Panc1 (cell line): ENCODE results near the gene CMTM4. TPM values are rescaled to one million over a fixed set of nuclear protein-coding genes. Genes with fewer than 3 reads are reported as not detected.

Experiments
- ATAC-seq: fragments of 200-7000 bp; cut with Tn5 transposase; 2 replicates; pipeline ENCODE4 v1.9.1; 2020; ENCODE audit warnings: mild to moderate bottlenecking, moderate library complexity
- BruUV-seq: library from RNA; stranded (reverse); fragments of 400-500 nt; replicated peaks from 2 replicates; lab custom pipeline; 2021; lab: Mats Ljungman, UMichigan
- CTCF ChIA-PET: fragments of 300-600 bp; sonication (Branson Sonifier 250); formaldehyde crosslinking; loops from one replicate; lab custom pipeline; 2022; ENCODE audit warnings: antibody characterized with exemption; lab: Charles Lee
- POLR2A ChIA-PET: fragments of 300-600 bp; sonication (Branson Sonifier 250); formaldehyde crosslinking; loops from one replicate; lab custom pipeline; 2022; ENCODE audit warnings: antibody characterized with exemption; lab: Charles Lee
- DNase-seq: peaks from one replicate; pipeline ENCODE4 v3.0.0-alpha.2; 2010; ENCODE audit warnings: low read depth, low spot score
- H3K27ac ChIP-seq: 2 replicates; pipeline ENCODE4 v1.5.1; 2011; ENCODE audit warnings: mild to moderate bottlenecking, low read length, inconsistent platforms
- H3K27me3 ChIP-seq: fragments of 200-500 bp; sonication (Bioruptor generic); 2 replicates; pipeline ENCODE4 v1.6.0; 2014; ENCODE audit warnings: low read length, inconsistent platforms; ENCODE audit not compliant: control insufficient read depth, insufficient read depth
- H3K36me3 ChIP-seq: fragments of 200-500 bp; sonication (Bioruptor generic); 2 replicates; pipeline ENCODE4 v1.5.1; 2014; ENCODE audit warnings: inconsistent platforms, mild to moderate bottlenecking, low read length, moderate library complexity; ENCODE audit not compliant: control insufficient read depth, insufficient read depth
- H3K4me1 ChIP-seq: 2 replicates; pipeline ENCODE4 v1.5.1; 2011; ENCODE audit warnings: inconsistent platforms, mild to moderate bottlenecking, low read length, moderate library complexity; ENCODE audit not compliant: control insufficient read depth, insufficient read depth
- H3K4me3 ChIP-seq, 2 experiments: 2 replicates each; pipeline ENCODE4 v1.5.1; 2011 to 2012; ENCODE audit warnings: low read depth in 2 of 2, low read length in 2 of 2, mild to moderate bottlenecking in 2 of 2, inconsistent platforms in 1 of 2, moderate library complexity in 1 of 2
- H3K9me3 ChIP-seq: fragments of 200-500 bp; sonication (Bioruptor generic); 2 replicates; pipeline ENCODE4 v1.5.1; 2014; ENCODE audit warnings: low read depth, mild to moderate bottlenecking, inconsistent platforms, low read length, moderate library complexity; ENCODE audit not compliant: control insufficient read depth, insufficient read depth
- CTCF ChIP-seq: fragments of 450-650 bp; IDR thresholded peaks from 2 replicates; pipeline ENCODE4 v1.5.1; 2017; ENCODE audit warnings: mild to moderate bottlenecking
- POLR2AphosphoS5 ChIP-seq: IDR thresholded peaks from 2 replicates; pipeline ENCODE4 v1.6.1; 2012; ENCODE audit warnings: mild to moderate bottlenecking, low read depth, low read length, moderate library complexity
- REST ChIP-seq, 2 experiments: IDR thresholded peaks; 2 replicates each; pipeline ENCODE4 v1.6.1; 2011 to 2012; ENCODE audit warnings: low read depth in 2 of 2, control low read depth in 1 of 2, low read length in 1 of 2, mild to moderate bottlenecking in 1 of 2, moderate library complexity in 1 of 2; ENCODE audit not compliant: insufficient read depth in 1 of 2
- SIN3A ChIP-seq: IDR thresholded peaks from 2 replicates; pipeline ENCODE4 v1.6.1; 2012; ENCODE audit warnings: low read depth, mild to moderate bottlenecking, low read length, moderate library complexity, borderline replicate concordance; ENCODE audit not compliant: insufficient read depth
- TCF7L2 ChIP-seq: IDR thresholded peaks from 2 replicates; pipeline ENCODE4 v1.6.1; 2011; ENCODE audit warnings: mild to moderate bottlenecking, low read depth, low read length, inconsistent platforms
- in situ Hi-C: cut with HindIII; loops from 2 replicates; pipeline ENCODE4 v1.10.0; 2016; ENCODE audit warnings: low sequenced_read_pairs, low pct_unique_long_range_greater_than_20kb
- intact Hi-C: fragments of 100-400 bp; cut with micrococcal nuclease; formaldehyde crosslinking; loops from one replicate; pipeline ENCODE4 v1.10.0; 2022; ENCODE audit not compliant: unreplicated experiment
- total RNA-seq: library from RNA; stranded (reverse); gene quantifications from one replicate; pipeline ENCODE4 v1.2.1, GENCODE V29; 2021; ENCODE audit not compliant: unreplicated experiment

The CMTM4 gene
- total RNA-seq, 1 experiment from 2014 or later, result 51.9 TPM

- no peaks in the 10 kb centered on the region for H3K27me3 ChIP-seq
- DNase-seq (no peak), ATAC-seq (no peak)
- in situ Hi-C loops (no loop called here), intact Hi-C loops (no loop called here)
- CTCF ChIA-PET, result no interaction called here
- no TSS peak for BruUV-seq
- POLR2A ChIA-PET, result interaction anchor here (0.7 kb wide), 1 partner anchor 131 kb away, joined by 6 read pairs; no protein-coding TSS in a partner anchor
- no peak overlapping the region for H3K4me3 ChIP-seq
- peaks cover 3% of the 10 kb centered on the region; the same call in 1 of the 2 replicates for H3K4me1 ChIP-seq
- H3K36me3 ChIP-seq, result no peaks in the 10 kb centered on the region; the same call in 1 of the 2 replicates
- H3K9me3 ChIP-seq, result no peaks in the 10 kb centered on the region
- H3K27ac ChIP-seq, result no peak overlapping the region
- TF ChIP-seq TCF7L2 (no peak), REST (IDR thresholded peaks at IDR 0.05; ENCODE audit: insufficient read depth in 1 of 2, low read depth in 2 of 2, low read length in 1 of 2) (no peak)
Measured at GRCh38 chr16:66691234-66691633, 5.3 kb downstream of the CMTM4 start.

- H3K27me3 ChIP-seq, result no peaks in the 10 kb centered on the region
- H3K27ac ChIP-seq, result no peak overlapping the region
- CTCF ChIA-PET, result no interaction called here
- no peaks in the 10 kb centered on the region for H3K4me1 ChIP-seq
- no TSS peak for BruUV-seq
- ATAC-seq, result no peak
- H3K36me3 ChIP-seq, result no peaks in the 10 kb centered on the region
- H3K9me3 ChIP-seq, result no peaks in the 10 kb centered on the region
- intact Hi-C loops (no loop called here), in situ Hi-C loops (no loop called here)
- no peak for DNase-seq
- TF ChIP-seq SIN3A, result no peak
- TF ChIP-seq POLR2AphosphoS5, result no peak
- no peak for TF ChIP-seq REST (IDR thresholded peaks at IDR 0.05; ENCODE audit: insufficient read depth in 1 of 2, low read depth in 2 of 2, low read length in 1 of 2)
- no peak for TF ChIP-seq TCF7L2
- TF ChIP-seq CTCF, result no peak
- no peak overlapping the region for H3K4me3 ChIP-seq
- POLR2A ChIA-PET, result no interaction called here
Measured at GRCh38 chr16:66690106-66690847, 6.3 kb downstream of the CMTM4 start.
